WTC11 (cell line): ENCODE measurements around the gene KLF11.

Source experiments
- FOXP1 ChIP-seq: sonication (generic); formaldehyde crosslinking; IDR thresholded peaks from 2 replicates; pipeline ENCODE4 v1.8.0; 2022; ENCODE audit warnings: missing genetic modification reagents, mild to moderate bottlenecking, moderate library complexity, borderline replicate concordance
- JUN ChIP-seq: sonication (generic); formaldehyde crosslinking; IDR thresholded peaks from 2 replicates; pipeline ENCODE4 v1.8.0; 2023; ENCODE audit warnings: mild to moderate bottlenecking, missing genetic modification reagents
- MXD4 ChIP-seq: fragments of 250-450 bp; sonication (Bioruptor Pico); IDR thresholded peaks from 2 replicates; pipeline ENCODE4 v1.8.0; 2021; ENCODE audit warnings: mild to moderate bottlenecking, moderate library complexity, borderline replicate concordance
- NR1H2 ChIP-seq: sonication (generic); formaldehyde crosslinking; IDR thresholded peaks from 2 replicates; pipeline ENCODE4 v1.9.0; 2021; ENCODE audit warnings: mild to moderate bottlenecking, moderate library complexity, missing genetic modification reagents
- SMAD4 ChIP-seq: sonication (generic); formaldehyde crosslinking; IDR thresholded peaks from 2 replicates; pipeline ENCODE4 v1.8.0; 2022; ENCODE audit warnings: mild to moderate bottlenecking, missing genetic modification reagents
- SOX15 ChIP-seq: fragments of 250-450 bp; sonication (Bioruptor Pico); IDR thresholded peaks from 2 replicates; pipeline ENCODE4 v1.9.0; 2021; ENCODE audit warnings: mild to moderate bottlenecking
- TEAD4 ChIP-seq: sonication (generic); formaldehyde crosslinking; IDR thresholded peaks from 2 replicates; pipeline ENCODE4 v1.8.0; 2022; ENCODE audit warnings: mild to moderate bottlenecking, missing genetic modification reagents
- ZNF423 ChIP-seq: fragments of 250-450 bp; sonication (Bioruptor Pico); IDR thresholded peaks from 2 replicates; pipeline ENCODE4 v2.1.2; 2022; ENCODE audit warnings: mild to moderate bottlenecking, moderate library complexity
- TF ChIP-seq, protein P1 (sequence below): fragments of 200-600 bp; IDR thresholded peaks from 2 replicates; pipeline ENCODE4 v1.8.0; 2022; ENCODE audit warnings: antibody characterized with exemption

DNA sequence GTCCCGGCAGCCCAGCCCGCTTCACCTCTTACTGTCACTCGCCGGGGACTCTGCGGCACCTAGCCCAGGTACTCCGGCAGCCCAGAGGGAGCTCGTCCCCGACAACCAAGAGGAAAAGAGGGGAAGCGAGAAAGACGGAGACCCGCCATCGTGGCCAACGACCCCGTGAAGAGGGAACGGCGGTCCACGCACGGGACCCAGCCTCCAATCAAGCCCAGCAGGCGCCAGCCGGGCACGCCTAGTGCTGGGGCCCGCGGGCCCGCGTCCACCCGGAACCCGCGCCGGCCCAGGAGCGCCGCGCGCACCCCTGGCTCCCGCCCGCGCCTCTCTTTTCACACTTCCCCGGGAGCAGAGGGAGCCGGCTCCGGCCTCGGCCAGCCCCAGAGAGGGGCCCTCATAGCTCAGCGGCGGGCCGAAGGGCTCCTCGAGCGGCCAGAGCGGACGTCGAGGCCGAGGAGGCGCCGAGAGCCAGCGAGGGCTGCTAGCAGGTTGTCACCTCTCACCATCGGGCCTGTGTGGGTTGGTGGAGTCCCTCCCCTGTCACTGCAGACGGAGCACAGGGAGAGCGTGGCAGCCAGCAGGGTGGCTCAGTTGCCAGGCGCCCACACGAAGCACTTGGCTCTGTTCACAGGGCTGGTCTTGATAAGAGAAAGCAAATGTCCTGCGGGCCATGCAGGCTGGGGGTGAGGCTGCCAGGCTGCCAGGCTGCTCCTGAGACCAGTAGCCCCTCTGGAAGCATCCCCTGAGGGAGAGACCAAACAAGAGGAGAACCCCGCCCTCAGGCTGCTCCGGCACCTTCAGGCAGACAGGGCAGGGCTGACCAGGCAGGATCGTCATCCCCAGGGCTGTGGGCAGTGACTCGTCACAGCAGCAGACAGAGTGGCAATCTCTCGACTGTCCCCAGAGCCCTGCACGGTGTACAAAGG is 36.9 kb upstream of the KLF11 start:
- TF ChIP-seq SOX15 (CRISPR knock-in tag), result no peak
- no peak for TF ChIP-seq MXD4 (CRISPR knock-in tag)
- no peak for TF ChIP-seq TEAD4 (CRISPR knock-in tag)
- no peak for TF ChIP-seq NR1H2 (CRISPR knock-in tag)
- TF ChIP-seq, protein P1, sequence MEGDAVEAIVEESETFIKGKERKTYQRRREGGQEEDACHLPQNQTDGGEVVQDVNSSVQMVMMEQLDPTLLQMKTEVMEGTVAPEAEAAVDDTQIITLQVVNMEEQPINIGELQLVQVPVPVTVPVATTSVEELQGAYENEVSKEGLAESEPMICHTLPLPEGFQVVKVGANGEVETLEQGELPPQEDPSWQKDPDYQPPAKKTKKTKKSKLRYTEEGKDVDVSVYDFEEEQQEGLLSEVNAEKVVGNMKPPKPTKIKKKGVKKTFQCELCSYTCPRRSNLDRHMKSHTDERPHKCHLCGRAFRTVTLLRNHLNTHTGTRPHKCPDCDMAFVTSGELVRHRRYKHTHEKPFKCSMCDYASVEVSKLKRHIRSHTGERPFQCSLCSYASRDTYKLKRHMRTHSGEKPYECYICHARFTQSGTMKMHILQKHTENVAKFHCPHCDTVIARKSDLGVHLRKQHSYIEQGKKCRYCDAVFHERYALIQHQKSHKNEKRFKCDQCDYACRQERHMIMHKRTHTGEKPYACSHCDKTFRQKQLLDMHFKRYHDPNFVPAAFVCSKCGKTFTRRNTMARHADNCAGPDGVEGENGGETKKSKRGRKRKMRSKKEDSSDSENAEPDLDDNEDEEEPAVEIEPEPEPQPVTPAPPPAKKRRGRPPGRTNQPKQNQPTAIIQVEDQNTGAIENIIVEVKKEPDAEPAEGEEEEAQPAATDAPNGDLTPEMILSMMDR, result no peak
- no peak for TF ChIP-seq JUN (CRISPR knock-in tag)
- no peak for TF ChIP-seq FOXP1 (CRISPR knock-in tag)
- TF ChIP-seq ZNF423 (CRISPR knock-in tag), result no peak
- no peak for TF ChIP-seq SMAD4 (CRISPR knock-in tag)
